Putamen (tissue), 1 donor: Measurements from ENCODE around the gene SIGLEC1.

Experiments used
- DNase-seq: peaks from one replicate; pipeline ENCODE4 v3.0.0-alpha.2; 2016; ENCODE audit warnings: low spot score

The SIGLEC1 gene

DNA sequence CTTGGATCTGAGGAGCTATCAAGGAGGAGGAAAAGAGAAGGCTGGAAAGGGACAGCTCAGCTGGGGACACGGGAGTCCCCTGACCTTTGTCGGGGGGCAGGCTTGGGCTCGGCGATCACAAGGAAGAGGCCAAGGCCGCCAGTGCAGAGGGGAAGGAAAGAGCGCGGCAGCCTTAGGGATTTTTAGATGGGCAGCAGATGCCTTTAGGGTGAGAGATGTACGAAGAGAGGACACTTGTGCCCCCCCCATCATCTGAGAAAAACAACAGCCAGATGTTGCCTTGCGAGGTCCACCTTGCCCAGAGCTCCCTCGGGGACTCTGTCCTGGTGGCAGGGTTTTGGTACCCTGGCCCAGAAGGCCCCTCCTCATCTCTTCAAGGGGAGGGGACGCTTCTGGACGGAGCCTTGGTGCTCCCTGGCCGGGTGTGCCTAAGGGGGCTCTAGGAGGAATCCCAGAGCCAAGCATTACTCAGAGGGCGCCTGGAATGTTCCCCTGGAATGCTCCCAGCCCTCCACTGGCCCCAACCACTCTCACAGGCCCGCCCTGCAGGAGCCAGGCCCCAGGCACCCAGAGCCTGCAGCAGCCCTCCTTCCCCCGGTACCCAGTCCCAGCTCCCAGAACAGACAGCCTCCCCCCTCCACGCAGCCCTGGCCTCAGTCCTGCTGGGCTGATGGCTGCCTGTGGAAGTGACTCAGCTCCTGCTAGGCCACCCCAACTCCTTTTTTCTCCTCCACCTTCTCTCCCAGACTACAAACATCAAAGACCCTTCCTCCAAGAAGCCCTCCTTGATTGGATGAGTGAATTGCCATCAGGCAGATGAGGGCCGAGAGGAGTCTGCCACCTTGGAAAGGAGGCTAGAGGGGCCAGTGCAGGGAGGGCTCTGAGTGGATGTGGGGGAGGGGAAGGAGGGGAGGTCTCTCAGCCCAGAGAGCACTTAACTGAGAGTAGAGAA is 32.4 kb downstream of the SIGLEC1 start:
- DNase-seq, result no peak

DNA sequence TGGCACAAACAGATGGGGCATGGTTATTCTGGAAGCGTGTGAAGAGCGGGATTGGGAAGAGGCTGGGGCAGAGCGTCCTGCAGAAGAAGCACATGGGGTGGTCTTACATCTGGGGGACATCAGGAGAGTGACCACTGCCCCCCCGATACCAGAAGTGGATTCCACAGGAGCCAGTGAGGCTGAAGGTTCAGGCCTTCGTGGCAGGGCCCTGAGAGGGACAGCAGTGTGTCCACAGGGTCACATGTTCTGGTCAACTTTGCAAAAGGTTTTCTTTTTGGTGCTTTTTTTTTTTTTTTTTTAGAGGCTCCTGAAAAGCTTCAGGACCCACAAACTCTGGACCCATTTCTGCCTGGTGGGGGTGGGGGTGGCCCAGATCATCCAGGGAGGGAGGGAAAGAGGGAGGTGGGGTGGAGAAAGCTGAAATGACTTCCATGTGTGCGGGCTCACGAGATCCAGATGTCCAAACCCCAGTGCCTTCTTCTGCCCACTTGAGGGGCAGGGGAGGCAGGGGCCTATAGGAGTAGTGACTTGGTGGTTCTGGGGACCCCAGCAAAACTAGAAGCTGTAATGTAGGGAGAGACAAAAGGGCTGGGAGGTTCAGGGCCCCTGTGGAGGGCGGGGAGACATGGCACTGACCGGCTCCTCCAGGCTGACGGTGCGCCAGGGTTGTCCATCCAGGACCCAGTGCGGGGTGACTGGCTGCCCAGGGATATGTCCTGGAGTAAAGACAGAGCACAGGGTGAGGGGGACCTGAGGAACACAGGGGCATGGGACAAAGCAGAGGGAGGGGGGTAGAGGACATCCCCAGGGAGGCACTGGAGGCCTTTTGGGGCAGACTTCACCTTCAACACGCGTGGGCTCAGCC is 33.3 kb downstream of the SIGLEC1 start:
- DNase-seq, result no peak

DNA sequence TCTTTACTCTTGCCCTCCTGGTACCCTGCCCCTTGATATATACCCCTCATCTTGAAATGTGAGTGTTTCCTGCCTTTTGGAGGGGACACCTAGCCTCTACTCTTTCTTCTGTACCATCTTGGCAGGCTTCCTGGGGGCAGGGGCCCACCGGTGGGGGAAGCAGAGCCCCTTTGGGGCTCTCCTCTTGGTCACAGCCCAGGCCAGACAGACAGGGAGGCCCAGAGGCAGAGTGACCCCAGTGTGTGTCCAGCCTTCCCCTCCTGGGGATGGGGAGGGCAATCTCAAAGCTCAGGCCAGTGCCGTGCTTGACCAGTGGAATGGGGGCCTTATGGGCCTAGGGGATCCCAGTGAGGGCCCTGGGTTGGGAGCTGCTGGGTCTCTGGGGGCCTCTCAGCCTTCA is 34.2 kb downstream of the SIGLEC1 start:
- DNase-seq, result no peak

DNA sequence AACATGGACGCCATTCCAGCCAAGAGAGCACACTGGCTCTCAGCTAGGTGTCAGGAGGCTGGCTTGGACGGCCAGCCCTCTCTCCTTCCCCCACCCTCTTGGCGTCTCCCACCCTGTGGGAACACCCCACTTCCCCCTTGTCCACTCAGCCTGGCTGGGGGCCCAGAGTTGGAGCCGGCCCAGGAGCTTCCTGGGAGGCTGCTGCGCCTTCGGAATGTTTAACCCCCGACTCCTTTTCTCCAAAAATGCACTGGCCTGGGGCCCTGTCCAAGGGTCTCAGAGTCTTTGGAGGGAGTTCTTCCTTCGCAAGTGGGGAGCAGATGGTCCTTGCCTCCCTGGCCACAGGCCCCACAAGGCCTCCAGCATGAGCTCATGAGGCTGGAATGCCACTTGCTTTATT is 34.7 kb downstream of the SIGLEC1 start:
- DNase-seq, result peak; percentile 23

DNA sequence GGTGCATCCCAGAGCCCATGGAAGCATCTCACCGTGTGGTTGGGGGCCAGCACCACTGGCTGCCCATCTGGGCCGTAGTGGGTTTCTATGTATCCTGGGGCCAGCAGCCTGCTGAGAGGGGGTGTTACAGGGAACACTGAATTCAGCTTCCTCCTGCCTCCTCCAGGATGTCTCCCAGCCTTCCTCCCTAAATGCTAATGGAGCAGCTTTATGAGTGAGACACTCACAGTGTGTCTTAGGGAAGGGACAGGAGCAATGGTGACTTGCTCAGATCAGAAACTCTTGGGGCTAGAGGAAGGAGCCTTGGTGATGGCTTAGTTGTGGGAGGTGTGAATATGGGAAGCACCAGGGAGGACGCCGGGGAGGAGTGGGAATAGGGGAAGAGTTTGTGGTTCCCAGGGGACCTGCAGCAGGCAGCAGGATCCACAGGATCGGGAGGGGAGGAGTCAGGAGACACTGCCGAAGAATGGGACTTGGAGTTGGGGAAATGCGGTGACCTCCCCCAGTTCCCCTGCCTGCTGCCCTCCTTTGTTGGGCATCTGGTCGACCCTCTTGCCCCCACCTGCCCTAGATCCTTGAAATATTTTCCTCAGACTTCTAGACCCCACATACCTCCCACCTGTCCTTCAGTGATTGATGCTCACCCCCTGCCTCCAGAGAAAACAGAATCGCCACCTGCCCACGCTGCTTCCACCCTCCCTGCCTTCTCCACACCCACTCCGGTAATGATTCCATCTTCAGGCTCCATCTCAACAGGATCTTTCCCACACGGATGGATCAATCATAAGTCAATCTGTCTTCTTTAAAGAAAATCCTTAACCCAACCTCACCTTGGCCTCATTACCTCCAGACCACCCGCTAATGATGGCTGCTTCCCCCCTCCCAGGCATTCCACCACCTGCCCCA is 37.2 kb downstream of the SIGLEC1 start:
- no peak for DNase-seq

DNA sequence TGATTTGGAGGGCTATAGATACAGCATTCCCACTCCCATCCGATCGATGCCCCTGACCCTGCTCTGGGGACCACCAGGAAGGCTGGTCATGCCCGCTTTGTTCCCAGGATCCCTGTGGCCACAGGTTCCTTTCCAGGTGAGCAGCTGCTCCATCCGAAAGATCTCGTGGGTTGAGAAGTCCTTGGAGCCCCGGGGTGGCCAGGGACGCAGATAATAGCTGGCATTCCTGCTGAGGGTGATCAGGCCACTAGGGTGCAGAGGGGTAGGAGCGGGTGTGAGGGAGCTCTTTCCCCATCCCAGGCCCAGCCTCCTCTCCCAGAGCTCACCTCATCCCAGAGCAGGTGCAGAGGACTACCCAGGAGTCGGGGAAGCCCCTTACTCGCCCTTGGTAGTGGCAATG is 38.0 kb downstream of the SIGLEC1 start:
- DNase-seq, result no peak

DNA sequence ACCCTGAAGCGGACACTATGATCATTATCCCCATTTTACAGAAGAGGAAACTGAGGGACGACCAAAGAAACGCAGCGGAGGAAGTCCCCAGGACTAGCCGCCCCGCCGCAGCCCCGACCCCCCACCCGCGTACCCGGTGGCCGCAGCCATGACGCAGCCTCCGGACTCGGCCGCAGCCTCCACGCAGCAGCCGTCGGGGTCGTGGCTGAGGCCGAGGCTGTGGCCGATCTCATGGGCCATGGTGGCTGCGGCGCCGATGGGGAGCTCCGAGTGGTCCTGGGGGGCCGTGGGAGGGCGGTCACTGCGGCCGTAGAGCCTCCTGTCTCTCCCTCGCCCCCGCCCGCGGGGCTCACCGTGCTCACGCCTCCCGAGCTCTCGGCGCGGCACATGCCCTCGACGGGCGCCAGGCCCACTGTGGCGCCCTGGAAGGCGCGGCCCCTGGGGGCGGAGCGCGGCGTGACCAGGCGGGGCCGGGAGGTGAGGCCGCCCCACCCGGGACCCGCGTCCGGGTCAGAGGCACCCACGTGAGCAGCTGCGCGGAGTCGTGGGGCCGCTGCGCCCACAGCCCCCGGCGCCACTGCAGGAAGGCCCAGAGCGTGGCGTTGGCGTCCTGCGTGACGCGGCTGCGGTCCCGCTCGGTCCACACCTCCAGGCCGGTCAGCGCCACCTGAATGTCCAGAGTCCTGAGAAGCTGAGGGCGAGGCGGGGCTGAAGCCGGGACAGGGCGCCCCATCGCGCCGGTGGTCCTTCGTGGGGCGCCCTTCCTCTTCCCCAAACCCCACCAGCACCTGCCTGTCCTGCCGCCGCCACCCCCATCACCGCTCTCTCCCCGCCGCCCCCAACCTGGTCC is 39.0 kb downstream of the SIGLEC1 start:
- DNase-seq, result no peak

DNA sequence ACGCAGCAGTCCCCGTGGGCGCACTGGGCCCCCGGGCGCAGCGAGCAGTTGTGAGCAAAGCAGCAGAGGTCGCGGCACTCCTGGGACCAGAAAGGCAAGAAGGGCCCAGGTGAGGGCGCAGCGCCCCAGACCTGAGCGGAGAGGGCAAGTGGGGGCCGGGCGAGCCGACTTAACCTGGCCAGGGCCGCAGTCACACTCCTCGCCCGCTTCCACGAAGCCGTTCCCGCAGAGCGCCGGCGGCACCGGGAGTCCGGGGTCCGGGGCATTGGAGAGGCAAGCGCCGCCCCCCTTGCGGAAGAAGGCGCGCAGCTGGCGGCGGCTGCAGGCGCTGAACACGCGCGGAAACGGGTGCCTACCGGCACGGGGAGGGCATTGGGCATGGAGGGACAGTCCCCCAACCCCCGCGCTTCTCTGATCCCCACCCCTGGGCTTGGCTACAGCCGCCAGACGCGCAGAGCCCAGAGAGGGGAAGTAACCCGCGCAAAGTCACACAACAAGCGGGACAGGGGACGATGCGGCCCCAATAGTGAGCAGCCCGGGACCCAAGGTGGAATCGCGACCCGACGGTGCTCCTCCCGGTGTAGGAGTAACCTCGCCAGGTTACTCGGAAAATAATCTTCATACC is 39.7 kb downstream of the SIGLEC1 start:
- no peak for DNase-seq

DNA sequence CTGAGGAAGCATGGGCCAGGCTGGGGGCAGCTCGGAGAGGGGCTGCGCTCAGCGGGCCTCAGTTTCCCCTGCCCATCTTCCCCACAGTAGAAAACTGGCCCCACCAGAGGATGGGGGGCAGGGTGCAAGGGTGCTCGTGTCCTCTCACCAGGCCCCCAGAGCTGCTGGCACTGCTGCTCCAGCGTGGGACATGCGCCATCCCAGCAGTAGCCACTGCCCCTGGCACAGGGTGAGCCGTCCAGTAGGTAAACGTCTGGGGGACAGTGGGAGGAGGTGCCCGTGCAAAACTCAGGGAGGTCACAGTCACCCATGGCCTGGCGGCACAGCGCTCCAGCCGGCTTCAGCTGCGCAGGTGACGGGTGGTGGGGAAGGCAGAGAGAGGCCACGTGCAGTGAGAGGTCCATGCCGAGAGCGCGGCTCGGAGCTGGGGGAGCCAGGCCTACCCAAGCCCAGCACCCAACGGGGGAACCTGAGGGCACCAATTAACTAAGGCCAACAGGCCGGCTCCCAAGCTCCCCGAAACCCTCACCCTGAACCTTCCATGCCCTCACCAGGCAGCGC is 40.3 kb downstream of the SIGLEC1 start:
- DNase-seq, result no peak

DNA sequence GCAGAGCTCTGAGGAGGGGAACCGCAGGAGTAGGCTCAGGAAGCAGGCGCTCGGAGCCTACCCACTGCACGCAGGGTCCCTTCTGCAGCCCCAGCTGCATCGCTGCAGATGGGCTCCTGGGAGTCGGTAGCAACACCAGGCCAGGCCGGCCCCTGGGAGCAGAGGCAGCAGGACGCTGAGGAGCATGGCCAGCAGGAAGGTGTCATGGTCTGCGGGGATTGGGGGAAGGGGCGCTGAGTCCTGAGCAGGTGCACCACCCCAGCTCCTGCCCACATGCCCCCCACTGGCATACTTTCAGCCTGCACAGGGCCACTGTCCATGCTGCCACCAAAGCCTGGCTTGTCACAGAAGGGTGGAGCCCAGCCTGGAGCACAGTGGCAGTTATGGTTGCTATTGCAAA is 41.5 kb downstream of the SIGLEC1 start:
- no peak for DNase-seq

DNA sequence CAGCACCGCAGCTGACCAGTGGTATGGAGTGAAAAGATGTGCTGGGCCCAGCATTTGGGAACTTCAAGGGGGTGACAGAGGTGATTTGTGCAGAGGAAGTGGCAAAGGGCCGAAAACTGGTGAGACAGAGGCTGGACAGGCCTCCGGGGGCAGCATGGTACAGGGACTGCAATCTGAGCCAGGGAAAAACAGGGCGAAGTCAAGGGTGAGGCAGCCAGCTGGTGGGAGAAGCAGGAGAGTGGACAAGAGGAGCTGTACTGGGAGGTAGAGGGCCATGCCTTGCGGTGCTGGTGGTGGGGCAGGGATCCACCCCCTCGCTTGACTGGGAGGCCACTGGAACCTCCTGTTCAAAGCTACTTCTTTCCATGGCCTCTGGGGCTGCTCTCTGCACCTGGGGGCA is 41.9 kb downstream of the SIGLEC1 start:
- no peak for DNase-seq

DNA sequence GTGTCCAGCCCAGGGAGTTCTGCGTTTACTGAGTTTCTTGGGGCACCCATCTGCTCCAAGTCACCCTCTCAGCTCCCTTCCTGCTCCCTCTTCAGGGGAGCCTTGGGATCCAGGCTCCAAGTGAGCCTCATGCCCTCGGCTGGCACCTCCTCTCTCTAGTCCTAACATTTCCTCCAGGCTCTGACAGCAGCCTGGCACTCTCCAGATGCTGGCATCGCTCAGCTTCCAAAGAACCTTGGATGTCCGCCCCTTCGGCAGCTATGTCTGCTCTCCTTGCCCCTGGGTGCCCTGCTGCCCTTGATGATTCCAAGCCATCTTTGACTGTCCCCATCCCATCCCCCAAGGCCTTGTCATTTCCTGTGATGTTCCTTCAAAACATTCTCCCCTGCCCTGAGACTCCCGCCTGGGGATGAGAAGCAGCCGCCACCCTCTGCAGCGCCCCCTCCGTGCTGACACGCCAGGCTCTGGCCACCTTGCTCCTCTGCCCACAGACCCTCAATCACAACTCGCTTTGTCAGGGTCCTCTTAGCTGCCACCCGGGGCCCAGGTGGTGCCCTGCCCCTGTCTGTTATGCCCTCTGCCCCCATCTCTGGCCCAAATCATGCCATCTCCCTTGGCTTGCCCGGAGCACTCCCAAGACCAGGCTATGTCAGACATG is 42.6 kb downstream of the SIGLEC1 start:
- no peak for DNase-seq

DNA sequence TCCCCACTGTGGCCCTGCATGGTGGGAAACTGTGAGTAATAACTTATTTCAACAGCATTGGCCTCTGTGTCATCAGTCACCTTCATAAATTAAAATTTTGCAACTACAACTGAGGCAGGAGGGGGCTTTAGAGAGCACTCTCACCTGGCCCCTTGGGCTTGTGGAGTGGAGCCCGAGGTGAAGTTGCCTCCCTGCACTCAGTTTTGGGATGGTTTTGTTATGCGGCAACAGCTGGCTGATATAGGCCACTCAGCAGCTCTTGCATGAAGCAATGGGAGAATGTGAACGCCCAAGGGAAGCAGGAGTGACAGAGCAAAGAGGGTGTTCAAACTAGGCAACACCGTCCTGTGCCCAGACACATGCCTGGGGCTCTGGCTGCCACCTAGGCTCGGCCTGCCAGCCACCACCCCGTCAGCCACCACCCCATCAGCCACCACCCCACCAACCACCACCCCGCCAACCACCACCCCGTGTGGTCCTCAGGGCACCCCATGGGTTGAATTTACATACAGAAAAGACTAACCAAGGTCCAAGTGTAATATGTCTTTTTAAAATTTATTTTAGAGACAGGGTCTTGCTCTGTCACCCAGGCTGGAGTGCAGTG is 44.9 kb downstream of the SIGLEC1 start:
- DNase-seq, result no peak

DNA sequence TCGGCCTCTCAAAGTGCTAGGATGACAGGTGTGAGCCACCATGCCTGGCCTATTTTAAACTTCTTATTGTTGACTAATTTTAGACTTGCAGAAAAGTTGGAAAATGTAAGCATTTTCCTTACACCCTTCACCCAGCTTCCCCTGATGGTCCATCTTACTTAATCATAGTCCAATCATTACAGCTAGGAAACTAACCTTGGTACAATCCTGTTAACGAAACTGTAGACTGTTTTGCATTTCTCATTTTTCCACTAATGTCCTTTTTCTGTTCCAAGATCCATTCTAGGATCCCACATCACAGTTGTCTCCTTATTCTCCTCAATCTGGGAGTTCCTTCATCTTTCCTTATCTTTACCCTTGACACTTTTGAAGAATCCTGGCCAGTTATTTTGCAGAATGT is 48.5 kb downstream of the SIGLEC1 start:
- no peak for DNase-seq

DNA sequence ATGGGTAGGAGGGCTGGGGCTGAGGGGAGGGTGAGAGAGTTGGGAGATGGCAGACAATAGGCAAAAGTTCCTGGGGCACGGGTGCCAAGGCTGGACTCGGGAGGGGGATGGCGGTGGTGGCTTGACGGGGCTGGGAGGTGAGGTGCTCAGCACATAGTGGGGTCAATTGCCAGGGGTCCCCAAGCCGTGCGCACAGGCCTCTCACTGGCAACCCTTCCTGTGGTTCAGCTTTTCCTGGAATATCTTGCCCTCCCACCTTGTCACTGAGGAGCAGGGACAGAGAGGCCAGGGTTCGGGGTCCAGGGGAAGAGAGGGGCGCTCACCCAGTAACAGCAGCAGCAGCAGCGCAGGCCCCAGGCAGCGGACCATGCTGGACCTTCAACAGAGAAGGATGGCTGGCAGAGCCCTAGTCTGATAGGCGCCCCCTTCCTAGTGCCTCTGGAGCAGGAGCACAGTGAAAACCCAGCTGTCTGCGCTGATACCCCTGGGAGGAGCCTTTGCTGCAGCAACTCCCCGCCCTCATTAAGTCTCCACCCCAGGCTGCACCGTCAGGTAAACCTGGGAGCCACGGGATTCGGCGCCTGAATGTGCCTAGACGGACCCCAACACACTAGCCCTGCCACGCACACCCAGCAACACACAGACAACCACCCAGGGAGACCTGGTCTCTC is 49.2 kb downstream of the SIGLEC1 start, which contains the start of gene GFRA4:
Gene GFRA4 (minus strand): TSS at position 369 of the 671 bp plus-strand sequence. CDS start 0 bp downstream, at position 369.
- no peak for DNase-seq
